Panc1 (cell line): ENCODE measurements around the gene ADARB2.

Experiments used
- CTCF ChIP-seq: fragments of 450-650 bp; IDR thresholded peaks from 2 replicates; pipeline ENCODE4 v1.5.1; 2017; ENCODE audit warnings: mild to moderate bottlenecking
- SIN3A ChIP-seq: IDR thresholded peaks from 2 replicates; pipeline ENCODE4 v1.6.1; 2012; ENCODE audit warnings: low read depth, mild to moderate bottlenecking, low read length, moderate library complexity, borderline replicate concordance; ENCODE audit not compliant: insufficient read depth
- TCF7L2 ChIP-seq: IDR thresholded peaks from 2 replicates; pipeline ENCODE4 v1.6.1; 2011; ENCODE audit warnings: mild to moderate bottlenecking, low read depth, low read length, inconsistent platforms

GRCh38 chr10:1183701-1184100 lies 553.6 kb downstream of the ADARB2 start:
- TF ChIP-seq CTCF (no peak), TCF7L2 (no peak), SIN3A (no peak)
